Measurements from ENCODE around the gene BLOC1S6. TPM values are rescaled to one million over a fixed set of nuclear protein-coding genes. Genes with fewer than 3 reads are reported as not detected.
A peak's percentile ranks its signal among the peaks of the same experiment; 100 is the strongest.

Gene BLOC1S6
- total RNA-seq, 1 donor from 2014 or later: 50.2 TPM

- no peaks in the 10 kb centered on the region for H3K9me3 Mint-ChIP-seq
- H3K36me3 Mint-ChIP-seq (ENCODE audit: low read depth): peaks cover 21% of the 10 kb centered on the region
- intact Hi-C loops (cut with micrococcal nuclease): no loop called here
- no peak overlapping the region for H3K4me3 Mint-ChIP-seq (ENCODE audit: low read depth)
- H3K27ac Mint-ChIP-seq: no peak overlapping the region
- no peak for DNase-seq (ENCODE audit: low spot score)
- no peaks in the 10 kb centered on the region for H3K27me3 Mint-ChIP-seq (ENCODE audit: low read depth)
- H3K4me1 Mint-ChIP-seq (ENCODE audit: low read depth): peaks cover 5% of the 10 kb centered on the region
Measured at GRCh38 chr15:45604326-45604725, 17.1 kb downstream of the BLOC1S6 start.

DNA sequence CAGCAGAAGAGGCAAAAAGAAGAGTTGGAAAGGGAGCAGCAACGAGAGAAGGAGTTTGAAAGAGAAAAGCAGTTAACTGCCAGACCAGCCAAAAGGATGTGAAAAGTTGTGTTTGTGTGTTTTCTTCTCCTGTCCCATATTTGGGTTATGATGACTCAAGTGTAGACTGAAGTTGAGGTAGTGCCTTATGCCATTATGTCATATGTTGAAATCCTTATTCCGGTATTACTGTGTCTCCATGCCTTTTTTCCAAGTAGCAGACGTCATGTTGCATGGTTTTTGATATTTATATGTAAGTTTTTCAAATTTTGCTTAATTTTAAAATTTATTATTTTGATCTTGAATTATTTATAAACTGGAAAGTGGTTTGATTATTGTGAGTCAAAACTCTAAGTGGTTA, 19.2 kb downstream of the BLOC1S6 start:
- intact Hi-C loops (cut with micrococcal nuclease): no loop called here
- H3K27ac Mint-ChIP-seq: no peak overlapping the region
- DNase-seq (ENCODE audit: low spot score): no peak
- H3K27me3 Mint-ChIP-seq (ENCODE audit: low read depth): no peaks in the 10 kb centered on the region
- H3K9me3 Mint-ChIP-seq: no peaks in the 10 kb centered on the region
- H3K36me3 Mint-ChIP-seq (ENCODE audit: low read depth): peaks cover 20% of the 10 kb centered on the region
- H3K4me1 Mint-ChIP-seq (ENCODE audit: low read depth): peaks cover 7% of the 10 kb centered on the region
- no peak overlapping the region for H3K4me3 Mint-ChIP-seq (ENCODE audit: low read depth)

DNA sequence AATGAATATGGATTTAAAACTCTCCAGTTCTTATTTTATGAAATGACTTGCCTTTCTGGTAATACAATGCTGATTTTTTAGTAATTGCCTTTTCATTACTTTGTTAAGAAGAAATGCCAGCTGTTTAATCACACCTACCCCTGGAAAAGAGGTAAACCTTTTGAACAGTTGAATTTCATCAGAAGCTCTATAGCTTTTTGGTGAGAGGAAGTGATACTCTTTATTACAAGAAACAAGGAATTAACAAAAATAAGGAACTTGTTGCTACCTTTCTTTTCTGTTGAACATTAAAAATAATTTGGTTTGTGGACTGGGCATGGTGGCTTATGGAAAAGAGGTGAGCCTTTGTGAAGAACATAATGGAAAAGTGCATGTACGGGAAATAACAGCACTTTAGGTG, 19.7 kb downstream of the BLOC1S6 start:
- H3K27ac Mint-ChIP-seq: no peak overlapping the region

GRCh38 chr15:45611305-45611704, 24.1 kb downstream of the BLOC1S6 start:
- peaks cover 7% of the 10 kb centered on the region for H3K4me1 Mint-ChIP-seq (ENCODE audit: low read depth)
- H3K36me3 Mint-ChIP-seq (ENCODE audit: low read depth): peaks cover 11% of the 10 kb centered on the region
- no peak overlapping the region for H3K27ac Mint-ChIP-seq
- H3K9me3 Mint-ChIP-seq: no peaks in the 10 kb centered on the region
- H3K4me3 Mint-ChIP-seq (ENCODE audit: low read depth): no peak overlapping the region
- no peak for DNase-seq (ENCODE audit: low spot score)
- intact Hi-C loops (cut with micrococcal nuclease): loop anchor here (5.0 kb wide), 1 partner anchor 89 kb away; the partner anchor contains the start of gene SLC30A4
- H3K27me3 Mint-ChIP-seq (ENCODE audit: low read depth): no peaks in the 10 kb centered on the region

More for the DNA sequence above, 19.7 kb downstream of the BLOC1S6 start:
- no peak for DNase-seq (ENCODE audit: low spot score)
- Mint-ChIP-seq H3K9me3 (no peaks in the 10 kb centered on the region), H3K27me3 (ENCODE audit: low read depth) (no peaks in the 10 kb centered on the region), H3K4me3 (ENCODE audit: low read depth) (no peak overlapping the region), H3K36me3 (ENCODE audit: low read depth) (peaks cover 20% of the 10 kb centered on the region), H3K4me1 (ENCODE audit: low read depth) (peaks cover 7% of the 10 kb centered on the region)
- intact Hi-C loops (cut with micrococcal nuclease): no loop called here

DNA sequence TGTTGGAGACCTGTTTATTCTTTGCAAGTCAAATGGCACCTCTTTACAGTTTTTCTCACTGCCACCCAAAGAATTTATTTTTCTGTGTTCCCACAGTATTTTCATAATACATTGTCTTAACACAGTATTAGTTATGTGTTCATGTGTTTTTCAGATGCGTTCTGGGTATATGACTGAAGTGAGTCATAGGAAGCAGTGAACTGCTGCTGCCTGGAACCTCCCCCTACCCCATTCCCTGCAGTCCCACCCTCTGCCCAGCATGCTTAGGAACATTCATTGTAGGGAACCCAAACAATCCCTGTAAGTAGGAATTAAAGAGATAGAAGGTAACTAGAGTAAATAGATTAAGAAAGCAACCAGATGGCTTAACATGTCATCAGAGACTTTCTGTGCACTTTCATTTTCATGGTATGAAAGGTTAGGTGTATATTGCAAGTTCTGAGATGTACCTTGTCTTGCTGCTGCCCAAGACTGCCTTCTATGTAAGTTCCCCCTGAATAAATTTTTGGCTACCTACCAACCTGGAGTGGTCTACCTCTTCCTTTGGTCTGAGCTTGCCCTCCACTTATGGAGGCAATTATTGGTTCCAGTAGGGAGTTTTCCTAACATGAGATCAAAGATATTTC, 25.7 kb downstream of the BLOC1S6 start:
- DNase-seq (ENCODE audit: low spot score): no peak
- intact Hi-C loops (cut with micrococcal nuclease): loop anchor here (2.0 to 5.0 kb wide), 2 partner anchors 26 to 91 kb away; partner anchors contain the start of genes BLOC1S6 and SLC30A4
- Mint-ChIP-seq H3K9me3 (no peaks in the 10 kb centered on the region), H3K27me3 (ENCODE audit: low read depth) (no peaks in the 10 kb centered on the region), H3K27ac (peak overlapping the region; percentile 34), H3K36me3 (ENCODE audit: low read depth) (peaks cover 4% of the 10 kb centered on the region), H3K4me3 (ENCODE audit: low read depth) (no peak overlapping the region), H3K4me1 (ENCODE audit: low read depth) (peaks cover 7% of the 10 kb centered on the region)

DNA sequence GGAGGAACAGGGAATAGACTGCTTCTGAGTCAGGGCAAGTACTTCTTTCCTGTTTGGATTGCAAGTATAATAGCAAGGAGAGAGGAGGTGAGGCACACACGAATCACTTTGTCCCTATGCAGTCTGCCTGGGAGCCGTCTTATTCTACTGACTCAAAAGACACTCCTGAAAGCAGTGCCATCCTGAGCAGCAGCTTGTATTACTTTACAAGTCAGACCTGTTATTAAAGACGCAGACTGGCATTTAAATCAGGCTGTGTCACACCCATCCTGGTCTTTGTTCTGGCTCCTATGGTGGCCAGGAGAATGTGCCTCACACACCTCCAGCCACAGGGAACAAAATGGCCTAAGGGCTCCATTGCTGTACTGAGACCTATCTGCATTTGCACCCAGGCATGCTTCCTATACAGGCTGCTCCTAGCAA, 29.7 kb downstream of the BLOC1S6 start:
- DNase-seq (ENCODE audit: low spot score): no peak
- Mint-ChIP-seq H3K27me3 (ENCODE audit: low read depth) (peaks cover 1% of the 10 kb centered on the region), H3K36me3 (ENCODE audit: low read depth) (no peaks in the 10 kb centered on the region), H3K4me3 (ENCODE audit: low read depth) (no peak overlapping the region), H3K27ac (no peak overlapping the region), H3K9me3 (no peaks in the 10 kb centered on the region), H3K4me1 (ENCODE audit: low read depth) (peaks cover 6% of the 10 kb centered on the region)
- intact Hi-C loops (cut with micrococcal nuclease): no loop called here

- intact Hi-C loops (cut with micrococcal nuclease): no loop called here
- no peak for DNase-seq (ENCODE audit: low spot score)
- Mint-ChIP-seq H3K4me3 (ENCODE audit: low read depth) (no peak overlapping the region), H3K36me3 (ENCODE audit: low read depth) (no peaks in the 10 kb centered on the region), H3K27ac (no peak overlapping the region), H3K4me1 (ENCODE audit: low read depth) (no peaks in the 10 kb centered on the region), H3K9me3 (no peaks in the 10 kb centered on the region), H3K27me3 (ENCODE audit: low read depth) (peaks cover 10% of the 10 kb centered on the region)
Measured at GRCh38 chr15:45618813-45619212, 31.6 kb downstream of the BLOC1S6 start.

DNA sequence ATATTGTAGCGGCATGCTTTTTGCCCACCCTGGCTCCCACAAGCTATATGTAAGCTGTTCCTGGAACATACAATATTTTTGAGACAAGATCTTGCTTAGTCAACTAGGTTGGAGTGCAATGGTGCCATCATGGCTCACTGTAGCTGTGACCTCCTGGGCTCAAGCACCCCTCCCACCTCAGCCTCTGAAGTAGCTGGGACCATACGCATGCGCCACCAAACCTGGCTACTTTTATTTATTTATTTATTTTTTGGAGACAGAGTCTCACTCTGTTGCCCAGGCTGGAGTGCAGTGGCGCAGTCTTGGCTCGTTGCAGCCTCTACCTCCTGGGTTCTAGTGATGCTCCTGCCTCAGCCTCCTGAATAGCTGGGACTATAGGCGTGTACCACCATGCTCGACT, 41.0 kb downstream of the BLOC1S6 start:
- peaks cover 19% of the 10 kb centered on the region for H3K27me3 Mint-ChIP-seq (ENCODE audit: low read depth)
- no peak overlapping the region for H3K4me3 Mint-ChIP-seq (ENCODE audit: low read depth)
- H3K4me1 Mint-ChIP-seq (ENCODE audit: low read depth): peaks cover 4% of the 10 kb centered on the region
- no peak for DNase-seq (ENCODE audit: low spot score)
- H3K36me3 Mint-ChIP-seq (ENCODE audit: low read depth): peaks cover 9% of the 10 kb centered on the region
- peaks cover 21% of the 10 kb centered on the region for H3K9me3 Mint-ChIP-seq
- H3K27ac Mint-ChIP-seq: no peak overlapping the region
- intact Hi-C loops (cut with micrococcal nuclease): no loop called here

GRCh38 chr15:45630917-45631691, 43.9 kb downstream of the BLOC1S6 start:
- no peak for DNase-seq (ENCODE audit: low spot score)
- Mint-ChIP-seq H3K4me1 (ENCODE audit: low read depth) (peaks cover 12% of the 10 kb centered on the region), H3K4me3 (ENCODE audit: low read depth) (no peak overlapping the region), H3K9me3 (peaks cover 17% of the 10 kb centered on the region), H3K27me3 (ENCODE audit: low read depth) (peaks cover 16% of the 10 kb centered on the region), H3K27ac (no peak overlapping the region), H3K36me3 (ENCODE audit: low read depth) (peaks cover 15% of the 10 kb centered on the region)
- intact Hi-C loops (cut with micrococcal nuclease): no loop called here

DNA sequence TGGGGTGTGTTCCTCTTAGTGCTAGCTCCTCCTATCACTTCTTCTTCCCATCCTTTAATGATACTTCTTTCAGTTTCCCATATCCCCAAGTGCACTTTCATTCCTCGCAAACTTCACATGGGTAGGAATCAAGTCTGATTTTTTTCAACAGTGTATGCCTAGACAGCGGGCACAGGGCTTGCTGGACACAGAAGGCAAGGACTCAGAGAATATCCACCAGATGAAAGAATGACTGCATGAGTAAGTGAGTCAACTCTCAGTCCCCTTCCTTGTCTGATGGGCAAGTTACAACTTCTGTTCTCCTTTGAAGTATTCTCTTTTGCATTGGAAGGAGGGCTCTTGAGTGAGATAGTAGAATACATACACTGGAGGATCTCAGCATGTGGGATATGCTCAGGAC, 44.6 kb downstream of the BLOC1S6 start:
- Mint-ChIP-seq H3K27me3 (ENCODE audit: low read depth) (peaks cover 13% of the 10 kb centered on the region), H3K4me3 (ENCODE audit: low read depth) (no peak overlapping the region), H3K27ac (no peak overlapping the region), H3K4me1 (ENCODE audit: low read depth) (peaks cover 12% of the 10 kb centered on the region), H3K36me3 (ENCODE audit: low read depth) (peaks cover 11% of the 10 kb centered on the region), H3K9me3 (peaks cover 10% of the 10 kb centered on the region)
- intact Hi-C loops (cut with micrococcal nuclease): no loop called here
- no peak for DNase-seq (ENCODE audit: low spot score)

- H3K9me3 Mint-ChIP-seq: no peaks in the 10 kb centered on the region
- peak; percentile 68 for DNase-seq (ENCODE audit: low spot score)
- peaks cover 7% of the 10 kb centered on the region for H3K27me3 Mint-ChIP-seq (ENCODE audit: low read depth)
- peak within 1 kb of the TSS; percentile 98 for H3K4me3 Mint-ChIP-seq (ENCODE audit: low read depth)
- H3K4me1 Mint-ChIP-seq (ENCODE audit: low read depth): peaks cover 40% of the 10 kb centered on the region
- peak within 1 kb of the TSS; percentile 89 for H3K27ac Mint-ChIP-seq
- peaks cover 36% of the 10 kb centered on the region for H3K36me3 Mint-ChIP-seq (ENCODE audit: low read depth)
- intact Hi-C loops (cut with micrococcal nuclease): no loop called here
Measured at GRCh38 chr15:45634432-45635190, 47.4 kb downstream of the BLOC1S6 start, which contains the start of gene SQOR. Gene SQOR, plus strand, starts transcription at chr15:45635029. Its CDS starts 23,895 bp downstream, at chr15:45658924.

DNA sequence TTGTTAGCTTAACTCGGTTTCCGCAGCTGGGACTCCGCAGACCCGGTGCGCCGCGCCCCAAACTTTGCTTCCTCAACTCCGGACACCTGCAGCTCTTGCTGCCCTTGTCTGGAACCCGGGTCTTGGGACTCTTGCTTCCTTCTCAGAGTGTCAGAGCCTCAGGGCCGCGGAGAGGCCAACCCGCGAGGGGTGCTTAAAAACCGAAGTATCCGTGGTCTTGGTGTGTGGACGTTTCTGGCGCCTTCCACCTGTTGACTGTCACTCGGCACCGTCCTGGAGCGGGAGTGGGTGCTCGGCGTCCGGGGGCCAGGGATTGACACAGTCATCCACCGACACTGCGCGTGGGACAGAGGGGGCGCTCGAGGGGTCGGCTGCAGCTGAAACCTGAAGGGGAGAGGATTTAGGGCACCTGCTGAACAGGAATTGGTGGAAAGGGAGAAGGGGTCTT, 48.0 kb downstream of the BLOC1S6 start:
- Mint-ChIP-seq H3K36me3 (ENCODE audit: low read depth) (peaks cover 42% of the 10 kb centered on the region), H3K9me3 (no peaks in the 10 kb centered on the region), H3K4me1 (ENCODE audit: low read depth) (peaks cover 46% of the 10 kb centered on the region), H3K4me3 (ENCODE audit: low read depth) (peak overlapping the region; percentile 98), H3K27me3 (ENCODE audit: low read depth) (peaks cover 7% of the 10 kb centered on the region), H3K27ac (peak overlapping the region; percentile 89)
- intact Hi-C loops (cut with micrococcal nuclease): no loop called here
- peak; percentile 57 for DNase-seq (ENCODE audit: low spot score)

Measured in activated T-helper 2 cell treated with anti-CD3 and anti-CD28 coated beads, Interferon-gamma antibody, Interleukin-2, Interleukin-4, amounts not matched to agents 10 μg/mL and 5 μg/mL and 100 μg/mL, durations not matched to agents 14 hours and 24 hours and 36 hours (primary cell).